GM18507 (cell line): ENCODE data around the gene CTNND2.

Source experiments
- DNase-seq: peaks from one replicate; pipeline ENCODE4 v3.0.0; 2011; ENCODE audit warnings: low read depth; ENCODE audit not compliant: insufficient read length; ENCODE audit errors: extremely low spot score
- FAIRE-seq: peaks from 2 replicates; lab custom pipeline; 2011; peaks lifted over from hg19 to GRCh38; lab: Jason Lieb, UNC

Gene CTNND2

DNA sequence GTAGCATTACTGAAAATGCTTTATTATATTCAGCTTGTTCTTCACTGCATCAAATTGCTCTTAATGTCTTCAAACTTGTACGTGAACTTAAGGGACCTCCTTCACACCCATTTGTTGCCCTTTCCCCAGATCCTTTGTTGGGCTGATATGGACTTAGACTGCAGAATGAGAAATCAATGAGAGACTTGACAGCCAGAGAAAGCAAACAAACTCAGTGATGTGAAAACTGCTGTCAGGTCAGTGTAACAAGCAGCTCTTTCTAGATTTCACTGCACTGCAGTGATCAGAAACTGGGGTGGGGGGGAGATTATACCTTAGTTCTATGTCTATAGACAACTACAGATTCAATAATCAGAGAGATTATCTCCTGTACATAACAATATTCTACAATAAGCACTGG is 652.2 kb downstream of the CTNND2 start:
- DNase-seq (no peak), FAIRE-seq (no peak)

DNA sequence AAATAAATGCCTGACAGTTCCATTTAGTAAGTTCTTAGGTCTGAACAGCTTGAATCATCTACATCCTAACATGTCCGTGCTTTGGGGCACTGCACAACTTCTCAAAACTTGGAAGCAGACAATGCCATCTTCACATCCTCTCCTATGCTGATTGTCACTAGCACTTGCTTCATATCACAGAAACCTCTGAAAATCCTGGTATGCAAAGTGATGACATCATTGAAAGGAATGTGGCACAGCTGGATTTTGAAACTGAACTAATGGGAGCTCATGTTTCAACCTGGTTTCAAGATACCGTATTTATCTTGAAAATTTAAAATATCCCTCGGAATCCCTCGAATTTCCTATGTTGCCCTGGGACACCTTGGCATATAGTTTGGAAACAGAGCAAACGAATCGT is 653.0 kb downstream of the CTNND2 start:
- FAIRE-seq (no peak), DNase-seq (no peak)

DNA sequence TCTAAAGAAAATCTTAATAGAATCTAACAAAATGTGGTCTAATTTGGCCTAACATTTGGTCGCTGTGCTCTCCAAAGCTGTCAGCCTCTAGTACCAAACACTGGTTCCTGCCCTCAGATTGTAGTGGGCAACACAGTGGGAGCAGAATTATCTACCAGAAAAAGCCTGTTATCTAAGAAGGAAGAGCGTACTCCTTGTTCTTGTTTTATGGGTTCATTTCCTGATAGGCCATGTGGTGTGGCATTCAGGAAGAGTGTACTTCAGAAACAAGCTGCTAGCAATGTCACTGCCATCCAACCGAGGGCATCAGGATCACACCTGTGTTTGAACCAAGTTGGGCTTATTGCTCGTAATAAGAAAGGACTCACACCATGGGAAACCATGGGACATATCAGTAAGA is 655.3 kb downstream of the CTNND2 start:
- DNase-seq (no peak), FAIRE-seq (no peak)

DNA sequence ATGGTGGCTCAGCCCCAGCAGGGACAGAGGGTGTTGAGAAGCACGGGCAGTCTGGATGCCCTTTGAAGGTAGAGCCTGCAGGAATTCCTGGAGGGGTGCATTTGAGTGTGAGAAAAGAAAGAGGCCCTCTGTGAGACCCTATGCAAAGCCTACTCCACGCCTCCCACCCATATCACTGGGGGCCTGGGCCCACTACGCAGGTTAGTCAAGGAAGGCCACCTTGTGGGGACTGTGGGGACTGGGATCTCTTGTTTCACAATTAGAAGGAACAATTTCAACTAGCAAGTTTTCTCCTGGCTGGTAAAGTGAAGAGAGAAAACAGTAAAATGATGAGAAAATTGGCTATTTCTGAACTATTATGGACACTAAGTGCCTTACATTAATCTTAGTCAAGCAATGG is 657.0 kb downstream of the CTNND2 start:
- DNase-seq (no peak), FAIRE-seq (no peak)

DNA sequence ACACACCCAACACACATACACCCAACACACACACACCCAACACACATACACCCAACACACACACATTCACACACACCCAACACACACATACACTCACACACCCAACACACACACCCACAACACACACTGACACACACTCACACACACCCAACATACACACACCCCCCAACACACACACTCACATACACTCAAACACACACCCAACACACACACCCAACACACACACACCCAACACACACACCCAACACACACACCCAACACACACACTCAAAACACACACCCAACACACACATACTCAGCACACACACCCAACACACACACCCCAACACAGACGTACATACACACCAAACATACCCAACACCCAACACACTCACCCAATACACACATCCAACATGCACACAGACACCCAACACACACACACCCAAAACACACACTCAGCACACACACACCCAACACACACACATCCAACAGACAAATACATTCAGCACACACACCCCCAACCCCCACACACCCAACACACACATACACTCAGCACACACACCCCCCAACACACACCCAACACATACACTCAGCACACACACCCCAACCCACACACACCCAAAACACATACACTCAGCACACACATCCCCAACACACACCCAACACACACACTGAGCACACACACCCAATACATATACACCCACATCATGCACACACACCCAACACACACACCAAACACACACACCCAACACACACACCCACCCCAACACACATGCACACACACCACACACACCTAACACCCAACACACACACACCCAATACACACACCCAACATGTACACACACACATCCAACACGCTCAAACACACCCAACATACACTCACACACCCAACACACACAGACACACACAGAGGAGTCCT is 663.7 kb downstream of the CTNND2 start:
- FAIRE-seq: no peak
- no peak for DNase-seq

DNA sequence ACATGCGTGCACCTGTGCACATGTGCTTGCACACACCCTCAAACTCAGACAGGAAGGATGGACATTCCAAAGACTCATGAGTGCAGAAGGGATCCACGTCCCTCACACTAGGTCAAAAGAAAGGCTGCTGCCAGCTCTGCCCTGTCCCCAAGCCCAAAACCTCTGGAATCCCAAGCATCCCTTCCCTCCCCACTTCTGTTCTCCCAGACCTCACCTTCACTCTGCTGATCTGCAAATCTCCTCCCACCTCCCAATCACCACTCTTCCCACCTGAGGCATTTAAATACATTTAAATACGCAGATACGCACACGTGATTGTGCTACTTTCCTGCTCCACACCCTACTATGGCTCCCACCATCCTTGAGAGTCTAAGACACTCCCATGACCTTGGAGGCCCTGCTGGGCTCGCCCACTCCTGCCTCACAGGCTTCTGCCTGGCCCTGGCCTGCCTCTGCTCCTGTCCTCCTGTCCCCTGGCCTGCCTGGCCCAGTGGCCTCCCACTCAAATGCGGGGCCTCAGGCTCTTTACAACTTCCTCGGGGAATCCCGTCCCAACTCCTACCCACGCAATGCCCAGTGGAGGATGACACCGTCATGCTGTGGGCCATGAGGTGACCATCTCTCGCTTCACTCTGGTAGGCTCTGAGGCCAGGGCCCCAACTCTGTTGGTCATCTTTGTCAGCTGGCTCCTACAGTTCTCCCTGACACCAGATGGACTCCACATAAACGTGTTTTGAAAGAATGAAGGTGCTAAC is 664.8 kb downstream of the CTNND2 start:
- DNase-seq (no peak), FAIRE-seq (no peak)

DNA sequence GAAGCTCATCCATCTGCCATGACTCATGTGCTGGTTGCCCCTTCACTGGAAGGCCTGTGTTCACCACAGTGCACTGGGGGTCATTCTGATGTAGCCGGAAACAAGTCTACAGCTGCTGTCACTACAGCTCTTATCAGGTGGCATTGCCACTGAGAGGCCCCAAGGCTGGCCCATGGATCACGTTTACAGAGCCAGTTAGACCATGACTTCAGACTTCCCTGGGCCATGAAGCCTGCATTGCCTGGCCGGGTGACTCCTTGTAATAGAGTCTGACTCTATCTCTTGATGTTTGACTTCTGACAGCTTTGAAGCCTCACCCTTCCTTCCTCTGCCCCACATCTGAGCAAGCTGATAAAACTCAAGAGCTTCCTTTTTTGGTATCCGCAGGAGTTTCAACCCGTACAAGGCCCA is 669.7 kb downstream of the CTNND2 start:
- DNase-seq (no peak), FAIRE-seq (no peak)

DNA sequence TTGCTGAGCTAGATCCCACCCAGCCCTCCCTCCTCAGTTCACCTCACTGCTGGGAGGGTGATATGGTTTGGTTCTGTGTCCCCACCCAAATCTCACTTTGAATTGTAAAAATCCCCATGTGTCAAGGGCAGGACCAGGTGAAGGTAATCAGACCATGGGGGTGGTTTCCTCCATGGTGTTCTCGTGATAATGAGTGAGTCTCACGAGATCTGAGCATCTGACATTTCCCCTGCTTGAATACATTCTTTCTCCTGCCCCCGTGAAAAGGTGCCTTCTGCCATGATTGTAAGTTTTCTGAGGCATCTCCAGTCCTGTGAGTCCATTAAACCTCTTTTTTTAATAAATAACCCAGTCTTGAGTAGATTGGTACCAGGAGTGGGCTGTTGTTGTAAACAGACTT is 673.4 kb downstream of the CTNND2 start:
- DNase-seq (no peak), FAIRE-seq (no peak)

DNA sequence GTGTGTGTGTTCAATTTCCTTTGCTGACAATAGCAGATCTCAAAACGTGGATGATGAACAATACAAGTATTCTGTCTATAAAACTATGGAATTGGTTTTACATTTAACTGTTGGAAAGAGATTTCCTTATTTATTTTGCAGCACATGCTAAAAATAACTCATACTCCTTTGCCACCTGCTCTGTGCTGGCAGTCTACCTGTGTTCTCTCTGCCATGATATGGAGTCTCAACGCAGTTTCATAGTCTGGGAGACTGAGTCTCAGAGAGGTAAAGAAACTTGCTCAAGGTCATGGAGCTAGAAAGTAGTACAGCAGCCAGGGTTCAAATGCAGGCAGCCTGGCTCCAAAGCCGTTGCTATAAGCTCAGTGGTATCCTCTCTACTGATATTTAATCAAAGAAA is 677.2 kb downstream of the CTNND2 start:
- FAIRE-seq (no peak), DNase-seq (no peak)

DNA sequence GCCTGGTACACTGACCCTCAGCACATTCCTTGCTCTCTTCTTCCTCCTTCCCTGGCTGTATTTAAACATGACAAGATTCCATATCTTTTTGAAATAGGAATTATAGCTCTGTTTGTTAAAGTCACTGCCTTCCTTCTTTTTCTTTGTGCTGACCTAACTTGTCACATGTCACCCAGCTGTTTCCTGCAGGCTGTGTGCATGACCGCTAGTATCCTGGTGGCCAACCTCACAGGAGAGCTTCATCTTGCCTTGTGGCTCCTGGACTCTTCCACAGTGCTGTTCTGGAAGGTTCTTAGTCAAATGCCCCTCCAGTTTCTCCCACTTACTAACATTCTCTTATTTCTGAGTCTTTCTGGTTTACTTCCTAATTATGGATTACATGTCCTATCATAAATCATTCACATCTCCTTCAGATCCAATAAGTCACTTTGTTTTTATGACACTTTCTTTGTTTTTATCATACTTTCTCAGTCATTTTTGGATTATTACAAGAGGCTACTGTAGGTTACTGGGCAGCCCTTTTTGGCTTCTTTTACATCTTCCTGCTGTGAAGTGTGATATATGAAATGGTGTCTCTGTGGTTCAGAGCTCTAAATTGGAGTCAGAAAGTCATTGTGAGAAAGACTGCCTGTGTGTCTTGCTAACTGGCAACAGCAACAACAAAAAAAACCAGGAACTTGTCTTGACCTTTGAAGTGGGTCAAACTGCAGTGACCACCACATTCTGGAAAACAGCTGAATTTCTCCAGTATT is 679.6 kb downstream of the CTNND2 start:
- no peak for FAIRE-seq

DNA sequence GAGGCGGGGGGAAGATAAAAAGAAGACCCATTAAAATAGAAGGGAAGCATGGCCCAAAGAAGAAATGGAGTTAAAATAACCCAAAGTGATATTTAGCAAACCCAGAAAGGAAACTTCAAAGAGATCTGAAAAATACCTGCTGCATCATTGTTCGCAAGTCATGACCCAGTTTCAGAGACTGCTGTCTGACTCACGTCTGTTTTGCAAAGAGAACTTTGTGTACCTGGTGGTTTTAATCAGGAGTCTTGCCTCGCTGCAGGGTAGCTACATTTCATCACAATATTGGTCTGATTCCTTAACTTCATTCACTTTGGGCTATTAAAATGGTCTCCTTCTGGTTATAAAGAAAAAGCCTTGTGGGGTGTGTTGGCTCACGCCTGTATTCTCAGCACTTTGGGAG is 682.1 kb downstream of the CTNND2 start:
- FAIRE-seq: no peak
- DNase-seq: no peak

More for the DNA sequence above, 679.6 kb downstream of the CTNND2 start:
- DNase-seq: no peak

DNA sequence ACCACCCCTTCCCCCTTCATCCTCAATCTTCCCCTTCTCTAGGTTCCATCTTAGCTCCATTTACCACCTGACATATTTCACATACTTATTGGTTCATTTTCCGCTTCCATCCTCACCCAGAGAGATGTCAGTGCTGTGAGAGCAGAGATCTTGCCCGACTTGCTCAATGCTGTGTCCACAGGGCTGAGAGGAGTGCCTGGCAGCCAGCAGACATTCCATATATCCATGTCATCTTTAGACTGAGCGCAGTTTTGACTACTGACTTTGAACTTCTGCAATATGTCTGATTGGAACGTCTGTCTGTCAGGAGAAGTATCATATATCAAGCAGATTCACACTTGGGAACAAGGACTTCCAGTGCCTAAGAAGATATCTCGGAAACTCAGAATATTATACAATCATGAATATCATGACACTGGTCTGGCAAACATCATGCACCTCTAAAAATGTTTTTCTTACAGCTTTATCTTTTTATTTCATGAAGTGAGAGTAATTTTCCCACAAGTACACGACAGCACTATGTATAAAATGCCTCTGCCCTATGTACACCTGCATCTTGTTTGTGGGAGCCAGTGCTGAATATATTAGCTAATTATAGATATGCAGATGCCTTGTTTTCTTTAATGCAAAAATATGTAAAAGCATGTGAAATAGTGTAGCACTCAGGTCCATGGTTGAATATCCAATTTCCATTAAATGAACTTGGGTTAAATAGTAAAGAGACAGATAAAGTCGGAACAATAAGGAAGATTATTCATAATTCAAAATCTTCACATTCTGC is 689.2 kb downstream of the CTNND2 start:
- FAIRE-seq: no peak

DNA sequence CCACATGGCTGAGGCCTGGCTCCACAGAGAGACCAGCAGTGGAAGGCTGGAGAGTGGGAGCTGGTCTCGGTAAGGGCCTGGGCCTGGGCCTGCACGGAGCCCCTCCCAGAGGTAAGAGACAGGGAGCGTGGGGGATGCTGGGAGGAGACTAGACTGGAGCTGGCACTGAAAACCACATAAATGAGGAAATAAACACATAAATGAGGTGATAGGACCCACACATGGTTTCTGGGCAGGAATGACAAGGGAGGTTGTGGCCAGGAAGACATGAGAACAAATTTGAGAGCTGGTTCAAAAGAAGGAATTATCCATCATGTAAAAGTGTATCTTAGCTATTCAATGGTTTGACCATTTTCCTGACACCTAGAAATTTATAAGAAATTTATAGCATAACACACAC is 691.5 kb downstream of the CTNND2 start:
- DNase-seq (no peak), FAIRE-seq (no peak)

More for the DNA sequence above, 689.2 kb downstream of the CTNND2 start:
- no peak for DNase-seq

DNA sequence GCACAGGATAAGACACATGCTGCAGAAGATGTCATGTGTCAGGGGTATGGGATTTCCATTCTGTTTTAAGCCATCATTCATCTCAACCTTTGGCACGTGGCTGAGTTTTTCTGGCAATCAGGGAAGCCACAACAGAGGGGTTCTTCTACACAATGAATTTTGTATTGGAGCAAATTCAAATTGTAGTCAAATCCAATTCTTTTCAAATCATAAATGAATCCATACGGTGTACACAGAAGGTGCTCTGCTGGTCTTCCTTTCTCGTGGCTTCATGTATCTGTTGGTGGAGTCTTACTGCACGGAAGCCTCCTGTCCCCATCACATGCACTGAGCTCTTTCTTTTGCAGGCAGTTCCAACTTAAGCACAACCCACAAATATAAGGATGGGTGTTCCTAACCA is 706.5 kb downstream of the CTNND2 start:
- FAIRE-seq: no peak
- no peak for DNase-seq

DNA sequence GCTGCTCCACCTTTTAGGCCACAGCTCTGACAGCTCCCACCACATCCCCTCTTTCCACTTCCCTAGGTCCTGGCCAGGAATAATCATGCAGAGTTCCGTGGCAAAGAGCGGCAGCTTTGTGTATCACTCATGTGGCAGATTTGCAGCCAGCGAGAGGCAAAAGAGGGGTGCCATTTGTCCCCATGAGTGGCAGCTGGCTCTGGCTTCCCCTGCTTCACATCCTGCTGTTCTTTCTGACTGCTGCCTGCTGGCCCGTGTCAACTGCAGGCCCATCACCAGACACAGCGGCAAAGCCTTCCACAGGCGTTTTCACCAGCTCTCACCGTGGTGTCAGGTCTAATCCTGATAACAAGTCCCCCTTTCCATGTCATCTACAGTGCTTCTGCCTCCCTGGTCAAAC is 712.6 kb downstream of the CTNND2 start:
- FAIRE-seq: no peak
- no peak for DNase-seq

DNA sequence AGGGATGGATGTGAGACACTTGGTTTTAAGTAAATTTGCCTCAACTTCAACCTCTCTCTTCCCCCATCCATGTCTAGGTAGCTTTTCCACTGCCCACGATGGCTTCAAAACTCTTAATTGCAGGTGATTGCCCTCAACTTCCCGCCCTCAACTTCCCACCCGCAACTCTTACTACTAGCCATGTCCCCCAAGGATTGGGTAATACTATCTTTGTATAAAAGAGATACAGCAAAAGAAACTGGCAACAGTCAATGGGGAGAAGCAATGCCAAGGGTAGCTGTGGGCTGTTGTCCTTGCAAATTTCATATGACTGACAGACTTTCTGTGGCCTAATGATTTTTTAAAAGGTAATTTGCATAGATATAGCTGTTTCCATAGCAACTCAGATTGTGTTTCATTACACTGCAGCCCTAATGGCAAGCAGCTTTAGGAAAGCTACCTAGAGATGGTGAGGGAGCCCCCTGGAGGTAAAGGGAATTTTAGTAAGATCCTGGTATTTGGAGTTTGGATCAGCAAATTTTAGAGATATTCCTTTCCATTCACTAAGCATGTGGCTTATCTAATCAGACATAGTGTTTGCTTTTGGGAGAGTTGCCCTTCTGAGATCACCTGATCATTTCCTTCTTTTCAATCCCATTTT is 721.7 kb downstream of the CTNND2 start:
- FAIRE-seq (peak; percentile 21), DNase-seq (peak; percentile 5)

DNA sequence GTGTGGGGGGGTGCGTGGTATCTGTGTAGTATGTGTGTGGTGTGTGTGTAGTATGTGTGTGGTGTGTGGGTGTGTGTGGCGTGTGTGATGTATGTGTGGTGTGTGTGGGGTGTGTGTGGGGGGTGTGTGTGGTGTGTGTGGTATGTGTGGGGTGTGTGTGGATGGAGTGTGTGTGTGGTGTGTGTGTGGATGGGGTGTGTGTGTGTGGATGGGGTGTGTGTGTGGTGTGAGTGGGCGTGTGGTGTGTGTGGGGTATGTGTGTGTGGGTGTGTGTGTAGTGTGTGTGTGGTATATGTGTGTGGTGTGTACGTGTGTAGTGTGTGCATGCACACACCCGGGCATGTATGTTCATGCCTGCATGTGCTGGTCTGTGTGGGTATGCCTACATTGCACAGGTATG is 722.3 kb downstream of the CTNND2 start:
- FAIRE-seq (no peak), DNase-seq (no peak)

DNA sequence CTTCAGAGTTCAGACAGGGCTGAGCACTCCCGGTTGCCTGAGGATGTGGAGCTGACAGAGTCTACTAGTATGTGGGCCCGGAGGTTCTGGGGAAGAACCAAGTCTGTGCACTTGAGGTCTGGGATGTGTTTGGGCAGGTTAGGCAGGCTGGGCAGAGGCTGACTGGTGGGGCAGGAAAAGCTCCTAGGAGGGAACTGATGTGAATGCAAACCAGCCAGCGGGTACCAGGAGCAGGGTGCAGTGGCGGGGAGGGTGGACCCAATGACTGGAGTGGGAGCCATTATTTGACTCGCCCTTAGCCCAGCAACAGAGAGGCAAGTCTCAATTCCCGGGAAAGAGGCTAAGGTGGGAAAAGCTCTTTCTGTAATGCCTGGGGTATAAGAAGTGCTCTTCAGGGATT is 723.4 kb downstream of the CTNND2 start:
- DNase-seq (no peak), FAIRE-seq (no peak)
